Effector memory CD4-positive, alpha-beta T cell (primary cell): ENCODE measurements around the gene SYS1.

Source experiments
- DNase-seq, 3 donors: peaks; one replicate each; pipeline ENCODE4 v3.0.0-alpha.2; 2020
- H3K27ac ChIP-seq: 2 replicates; pipeline ENCODE4 v1.7.0; 2013; ENCODE audit warnings: mild to moderate bottlenecking, low read length, moderate library complexity; ENCODE audit not compliant: insufficient read depth, poor library complexity, severe bottlenecking
- H3K27me3 ChIP-seq: replicated peaks from 2 replicates; pipeline ENCODE4 v1.7.0; 2013; ENCODE audit warnings: mild to moderate bottlenecking, low read length; ENCODE audit not compliant: insufficient read depth, control insufficient read depth, poor library complexity, severe bottlenecking
- H3K36me3 ChIP-seq: 2 replicates; pipeline ENCODE4 v1.7.0; 2013; ENCODE audit warnings: mild to moderate bottlenecking, low read length, moderate library complexity; ENCODE audit not compliant: control insufficient read depth, insufficient read depth
- H3K4me1 ChIP-seq: 2 replicates; pipeline ENCODE4 v1.7.0; 2013; ENCODE audit warnings: low read length, mild to moderate bottlenecking; ENCODE audit not compliant: control insufficient read depth, insufficient read depth, poor library complexity, severe bottlenecking
- H3K4me3 ChIP-seq: 2 replicates; pipeline ENCODE4 v1.7.0; 2013; ENCODE audit warnings: low read length, low read depth, mild to moderate bottlenecking; ENCODE audit not compliant: insufficient read depth, poor library complexity, severe bottlenecking
- H3K9me3 ChIP-seq: 2 replicates; pipeline ENCODE4 v1.7.0; 2013; ENCODE audit warnings: mild to moderate bottlenecking, low read length, moderate library complexity; ENCODE audit not compliant: control insufficient read depth

SYS1 gene

DNA sequence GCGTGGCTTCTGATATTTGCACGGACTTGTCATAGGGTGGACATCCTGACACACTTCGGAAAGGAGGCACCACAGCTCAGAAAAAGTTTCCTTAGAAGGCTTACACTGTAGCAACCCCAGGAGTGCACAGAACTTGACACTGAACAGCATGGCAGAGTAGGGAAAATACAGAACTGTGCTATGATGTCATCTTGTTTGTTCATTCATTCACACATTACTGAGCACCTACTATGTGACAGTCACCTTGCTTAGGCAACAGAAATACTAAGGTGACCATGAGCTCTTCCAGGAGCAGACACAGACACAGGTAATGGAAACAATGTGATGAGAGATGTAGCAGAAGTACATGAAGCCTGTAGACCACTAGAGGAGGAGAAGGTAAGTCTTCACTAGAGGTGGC is 50.5 kb downstream of the SYS1 start:
- H3K4me3 ChIP-seq = no peak overlapping the region
- no peaks in the 10 kb centered on the region for H3K27me3 ChIP-seq
- H3K36me3 ChIP-seq = peaks cover 2% of the 10 kb centered on the region
- no peaks in the 10 kb centered on the region for H3K9me3 ChIP-seq
- DNase-seq = no peak
- H3K27ac ChIP-seq = no peak overlapping the region
- H3K4me1 ChIP-seq = peaks cover 9% of the 10 kb centered on the region

DNA sequence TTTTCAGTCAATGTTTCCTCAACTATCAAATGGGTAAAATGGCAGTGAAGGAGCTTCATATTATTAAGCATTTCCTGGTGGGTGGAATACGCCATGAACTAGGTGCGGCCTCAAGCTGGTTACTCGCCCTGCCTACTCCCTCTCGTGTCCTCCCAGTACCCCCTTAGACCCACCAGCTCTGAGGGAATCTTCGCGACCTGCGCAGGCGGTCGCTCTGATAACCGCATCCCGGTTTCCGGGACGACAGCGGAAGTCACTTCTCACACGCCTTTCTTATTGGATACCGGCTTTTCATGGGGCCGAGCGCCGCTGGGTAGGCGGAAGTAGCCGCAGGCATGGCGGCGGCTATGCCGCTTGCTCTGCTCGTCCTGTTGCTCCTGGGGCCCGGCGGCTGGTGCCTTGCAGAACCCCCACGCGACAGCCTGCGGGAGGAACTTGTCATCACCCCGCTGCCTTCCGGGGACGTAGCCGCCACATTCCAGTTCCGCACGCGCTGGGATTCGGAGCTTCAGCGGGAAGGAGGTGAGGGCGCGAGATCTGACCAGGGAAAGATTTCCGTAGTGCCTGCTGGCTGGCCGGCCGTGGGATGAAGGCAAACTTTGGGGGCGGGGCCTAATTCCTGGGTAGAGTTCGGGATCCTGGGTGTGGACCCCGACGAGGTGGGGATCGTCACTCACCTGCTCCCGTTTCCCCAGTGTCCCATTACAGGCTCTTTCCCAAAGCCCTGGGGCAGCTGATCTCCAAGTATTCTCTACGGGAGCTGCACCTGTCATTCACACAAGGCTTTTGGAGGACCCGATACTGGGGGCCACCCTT is 53.1 kb downstream of the SYS1 start, which contains the start of gene PIGT:
Gene PIGT, plus strand, starts transcription at position 320 of the 816 bp plus-strand sequence. Its CDS starts 16 bp downstream, at position 336.
- H3K27me3 ChIP-seq = no peaks in the 10 kb centered on the region
- peaks cover 9% of the 10 kb centered on the region for H3K4me1 ChIP-seq
- H3K36me3 ChIP-seq = peaks cover 28% of the 10 kb centered on the region
- DNase-seq = peak; percentile 87 to 90 (median 90)
- peak within 1 kb of the TSS; percentile 88 for H3K27ac ChIP-seq
- H3K4me3 ChIP-seq = peak within 1 kb of the TSS; percentile 83
- no peaks in the 10 kb centered on the region for H3K9me3 ChIP-seq

- Histone ChIP-seq H3K4me3 (peak overlapping the region; percentile 83), H3K27ac (peak overlapping the region; percentile 88), H3K9me3 (no peaks in the 10 kb centered on the region), H3K4me1 (peaks cover 9% of the 10 kb centered on the region), H3K27me3 (no peaks in the 10 kb centered on the region), H3K36me3 (peaks cover 34% of the 10 kb centered on the region)
- no peak for DNase-seq
Measured at GRCh38 chr20:45416917-45417316, 54.0 kb downstream of the SYS1 start.
